COLO829 (cell line): ENCODE measurements around the gene CFDP1.

ENCODE experiments used
- DNase-seq: peaks from one replicate; pipeline ENCODE4 v3.0.0; 2012; ENCODE audit warnings: low spot score

CFDP1 gene

DNA sequence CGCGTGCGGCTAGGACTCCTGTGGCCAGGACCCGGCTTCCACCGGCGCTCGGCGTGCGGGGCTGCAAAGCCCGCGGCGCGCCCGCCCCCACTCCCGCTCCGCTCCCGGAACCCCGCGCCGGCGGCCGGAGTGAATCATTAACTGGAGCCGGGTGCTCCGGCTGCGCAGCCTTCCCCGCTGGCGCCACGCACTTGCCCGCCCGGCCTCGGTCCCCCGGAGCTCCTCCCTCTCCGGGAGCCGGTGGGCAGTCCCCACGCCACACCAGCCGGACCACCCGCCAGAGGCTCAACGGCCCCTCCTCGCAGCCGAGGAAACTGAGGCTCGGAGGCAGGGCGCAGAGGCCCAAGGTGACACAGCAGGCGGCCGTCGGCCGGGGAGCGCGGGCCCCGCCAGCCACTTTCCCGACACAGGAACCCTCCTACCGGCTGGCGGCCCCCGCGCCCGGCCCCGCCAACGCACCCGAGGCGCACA is 182.5 kb downstream of the CFDP1 start:
- no peak for DNase-seq

DNA sequence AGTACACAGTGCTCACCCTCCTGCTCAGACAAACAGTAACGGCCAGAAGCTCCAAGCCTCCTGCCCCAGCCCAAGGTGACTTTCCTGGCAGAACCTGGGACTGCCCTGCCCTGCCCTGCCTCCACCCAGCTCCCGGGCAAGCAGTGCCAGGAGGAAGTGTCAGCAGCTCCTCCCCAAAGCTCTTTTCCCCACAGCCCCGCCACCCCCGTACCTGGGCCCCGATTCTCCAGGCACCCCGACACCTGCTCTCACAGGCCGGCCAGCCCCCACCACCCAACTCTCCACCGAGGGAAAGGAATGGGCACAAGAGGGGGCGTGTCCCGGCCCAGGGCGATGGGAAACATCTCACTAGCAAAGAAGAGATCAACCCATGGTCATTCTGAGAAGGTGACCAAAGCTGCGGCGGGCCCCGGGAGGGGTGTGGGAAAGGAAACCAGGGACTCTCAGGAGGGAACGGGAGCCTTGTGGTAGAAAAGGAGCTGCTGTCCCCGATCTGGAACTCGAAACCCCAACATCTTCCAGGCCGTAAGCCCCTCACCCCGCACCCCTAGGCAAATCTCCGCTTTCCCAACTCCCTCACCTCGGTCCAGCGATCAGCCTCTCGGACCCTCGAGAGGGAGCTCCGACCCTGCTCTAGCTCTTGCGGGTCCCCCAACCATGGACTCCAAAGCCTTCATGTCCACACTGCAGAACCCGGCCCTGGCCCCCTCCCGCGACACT is 183.1 kb downstream of the CFDP1 start:
- DNase-seq: no peak

DNA sequence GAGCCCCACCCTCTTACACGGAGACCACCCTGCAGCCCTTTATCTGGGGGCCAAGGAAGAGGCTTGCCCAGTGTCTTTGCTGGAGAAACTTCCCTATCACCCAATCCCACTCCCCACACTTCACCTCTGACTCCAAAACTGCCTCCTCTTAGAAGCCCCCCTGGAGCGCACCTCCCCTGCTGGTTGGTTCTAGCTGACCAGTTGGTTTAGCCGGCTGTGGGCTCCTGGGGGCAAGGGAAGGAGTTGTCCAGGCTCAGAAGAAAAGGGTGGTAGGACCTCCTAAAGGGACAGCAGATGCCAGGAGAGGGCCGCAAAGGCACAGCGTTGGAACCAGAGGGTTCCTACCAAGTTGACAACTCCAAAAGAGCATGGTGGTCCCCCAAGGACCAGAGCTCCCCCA is 183.9 kb downstream of the CFDP1 start:
- DNase-seq: no peak

DNA sequence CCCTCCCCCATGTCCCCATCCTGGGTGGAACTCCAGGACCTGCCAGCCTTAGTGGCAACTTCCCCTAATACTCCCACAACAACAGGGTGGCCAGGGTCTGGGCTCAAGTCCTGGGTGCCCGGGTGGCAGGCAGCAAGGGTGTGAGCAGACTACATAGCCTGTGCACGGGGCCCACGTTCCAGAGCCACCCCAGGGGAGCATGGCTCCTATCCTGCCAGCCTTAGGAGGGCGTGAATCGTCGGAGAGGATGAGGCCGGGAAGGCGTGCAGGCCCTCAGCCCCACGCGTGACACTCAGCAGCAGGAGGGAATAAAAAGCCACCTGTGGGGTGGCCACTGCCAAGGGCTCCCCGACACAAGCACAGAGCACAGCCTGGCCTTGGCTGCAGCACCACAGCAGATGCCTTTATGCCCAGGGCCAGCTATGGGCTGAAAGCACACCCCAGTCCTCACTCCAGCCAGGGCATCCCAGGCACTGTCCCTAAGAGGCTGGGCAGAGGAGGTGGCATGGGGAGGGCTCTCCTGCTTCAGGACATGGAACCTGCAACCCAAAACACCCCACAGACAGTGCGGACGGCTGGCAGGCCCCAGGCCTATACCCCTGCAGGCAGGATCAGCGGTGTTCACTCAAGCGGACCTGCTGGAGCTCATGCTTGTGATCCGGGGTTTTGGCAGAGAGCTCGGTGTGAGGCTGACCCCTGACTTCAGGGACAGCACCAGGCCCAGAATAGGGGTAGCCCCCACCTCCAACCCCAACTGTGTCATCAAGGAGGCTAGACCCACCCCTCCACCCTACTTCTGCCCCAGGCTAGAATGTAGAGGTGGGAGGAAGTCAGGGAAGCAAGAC is 184.5 kb downstream of the CFDP1 start:
- DNase-seq: no peak

DNA sequence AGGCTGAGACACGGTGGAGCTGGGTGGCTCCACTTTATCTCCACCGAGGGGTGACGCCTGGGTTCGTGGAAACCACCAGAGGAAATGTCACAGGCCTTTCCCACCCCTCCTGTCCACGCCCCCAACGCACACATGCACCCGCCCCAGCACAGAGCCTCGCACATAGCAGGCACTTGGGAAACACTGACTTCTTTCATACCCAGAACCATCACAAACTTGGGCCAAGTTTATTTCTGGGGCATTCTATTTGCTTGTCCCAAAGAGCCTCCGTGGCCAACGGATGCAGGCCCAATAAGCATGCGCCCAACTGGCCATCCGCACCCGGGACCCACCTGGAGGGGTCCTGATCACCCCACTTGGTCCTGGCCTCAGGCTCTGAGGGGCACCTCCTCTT is 185.2 kb downstream of the CFDP1 start:
- peak; percentile 48 for DNase-seq

DNA sequence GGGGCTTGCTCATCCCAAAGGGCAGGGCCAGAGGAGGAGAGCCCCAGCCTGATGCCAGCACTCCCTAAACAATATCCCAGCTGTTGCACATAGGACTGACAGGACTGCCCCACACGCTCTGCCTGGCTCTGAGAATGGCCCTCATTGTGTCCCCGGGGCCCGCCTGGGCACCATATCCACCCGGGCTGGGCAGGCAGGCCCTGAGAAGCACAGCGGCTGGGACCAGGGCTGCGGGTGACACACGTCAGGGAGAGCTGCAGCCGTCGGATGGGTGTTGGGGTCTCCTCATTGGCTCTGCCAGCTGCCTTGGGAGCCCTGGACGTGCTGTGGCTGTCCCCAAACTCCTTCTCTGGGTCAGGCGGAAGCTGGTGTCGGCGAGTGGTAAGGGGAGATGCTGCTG is 186.1 kb downstream of the CFDP1 start:
- DNase-seq: no peak

DNA sequence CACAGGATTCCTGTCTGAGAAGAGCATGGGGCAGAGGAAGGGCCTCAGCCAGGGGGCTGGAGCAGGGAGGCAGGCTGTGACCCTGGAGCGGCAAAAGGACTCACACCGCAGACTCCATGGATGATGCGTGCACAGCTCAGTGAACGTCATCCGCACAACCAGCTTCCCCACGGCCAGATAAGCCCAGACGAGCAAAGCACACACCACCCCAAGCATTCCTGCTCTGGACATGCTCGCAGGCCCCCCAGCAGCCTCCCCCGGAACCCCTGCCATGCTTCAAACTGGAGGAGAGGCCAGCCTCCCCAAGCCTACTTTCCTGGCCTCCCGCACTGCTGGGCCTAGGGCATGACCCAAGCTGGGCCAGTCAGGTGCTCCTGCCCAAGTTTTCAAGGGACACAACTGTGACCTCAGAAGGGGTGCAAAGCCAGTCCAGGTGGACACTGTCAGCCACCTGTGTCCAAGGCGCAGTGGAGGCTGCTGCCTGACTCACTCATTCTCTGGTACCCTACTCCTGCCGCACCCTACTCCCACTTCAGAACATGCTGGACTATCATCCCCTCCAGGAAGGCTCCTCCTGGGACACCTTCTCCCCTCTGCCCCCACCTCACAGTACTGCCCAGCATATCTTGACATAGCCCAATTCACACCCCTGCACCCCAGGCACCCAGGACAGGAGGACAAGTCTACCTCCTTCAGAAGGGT is 186.6 kb downstream of the CFDP1 start:
- no peak for DNase-seq

DNA sequence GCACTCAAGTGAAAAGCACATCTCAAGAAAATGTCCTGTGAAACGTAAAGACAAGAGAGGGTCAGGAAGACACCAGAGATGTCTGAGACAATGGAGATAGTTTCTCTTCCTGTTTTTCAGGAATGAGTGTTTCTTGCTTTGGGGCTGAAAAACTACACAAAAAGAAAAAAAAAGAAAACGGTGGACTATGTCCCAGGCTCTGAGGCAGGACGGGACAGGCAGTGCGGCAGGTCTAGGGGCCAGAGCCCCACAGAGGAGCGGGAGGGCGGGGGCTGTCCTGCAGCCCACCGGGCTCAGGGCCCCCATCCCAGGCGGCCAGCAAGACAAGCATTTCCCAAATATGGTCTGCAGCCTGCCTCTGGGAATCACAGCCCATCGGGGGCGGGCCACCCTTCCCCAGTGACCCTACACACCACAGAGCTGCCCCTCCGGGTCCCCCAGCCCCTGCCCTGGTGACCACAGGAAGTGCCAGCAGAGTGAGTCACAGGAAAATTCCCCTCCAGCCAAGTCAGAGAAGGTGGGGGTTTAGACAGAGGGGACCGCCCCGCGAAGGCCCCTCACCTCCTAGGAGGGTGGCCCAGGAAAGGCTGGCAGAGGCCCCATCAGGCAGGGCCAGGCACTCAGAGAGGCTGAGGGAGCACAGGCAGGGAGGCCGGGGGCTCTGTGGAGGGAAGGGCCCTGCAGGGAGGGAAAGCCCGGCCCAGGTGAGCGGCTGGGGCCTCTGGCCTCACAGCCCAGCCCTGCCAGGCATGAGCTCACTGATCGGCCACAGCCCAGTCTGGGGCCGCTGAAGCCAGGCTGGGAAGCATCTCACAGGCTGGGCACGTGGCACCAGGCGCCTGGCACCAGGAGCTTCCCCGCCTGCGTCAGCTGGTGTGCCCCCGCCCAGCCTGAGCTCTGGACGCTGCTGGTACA is 188.2 kb downstream of the CFDP1 start:
- DNase-seq: peak; percentile 48

DNA sequence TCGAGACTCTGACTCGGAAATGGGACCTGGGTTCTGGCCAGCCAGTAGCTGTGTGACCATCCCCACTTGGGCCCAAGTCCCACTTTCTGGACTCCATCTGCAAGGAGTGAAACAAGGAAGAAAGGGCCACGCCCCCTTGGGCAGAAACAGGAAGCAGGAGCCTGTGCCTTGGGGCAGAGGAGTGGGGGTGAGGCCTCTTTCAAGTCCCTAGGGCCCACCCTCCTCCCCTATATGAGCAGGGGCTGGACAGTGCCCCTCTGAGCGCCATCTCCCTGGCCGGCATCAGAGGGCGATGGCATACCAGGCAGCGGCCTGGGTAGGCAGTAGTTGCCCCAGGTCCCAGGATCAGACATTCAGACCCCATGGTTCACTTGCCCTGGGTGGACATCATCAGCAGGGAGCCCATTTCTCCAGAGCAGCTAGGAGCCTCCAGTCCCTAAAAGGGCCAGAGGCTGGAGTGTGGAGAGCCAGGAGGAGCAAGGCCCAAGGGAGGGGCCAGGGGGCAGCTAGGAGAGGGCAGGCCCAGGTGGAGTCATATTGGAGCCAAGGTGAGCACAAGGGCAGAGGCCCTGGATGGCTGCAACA is 189.0 kb downstream of the CFDP1 start:
- no peak for DNase-seq
